ENCODE measurements around the gene STOML3.

The STOML3 gene

GRCh38 chr13:38998739-38999138 is 8.1 kb upstream of the STOML3 start:
- H3K9me2 ChIP-seq (ENCODE audit: low read depth, low read length) = no peaks in the 10 kb centered on the region
- H3K36me3 ChIP-seq (ENCODE audit: insufficient read depth, low read length) = no peaks in the 10 kb centered on the region
- no peak overlapping the region for H3K9ac ChIP-seq (ENCODE audit: low read length)
- H3K79me2 ChIP-seq (ENCODE audit: insufficient read depth, low read length) = no peaks in the 10 kb centered on the region
- no peak overlapping the region for H3K4me2 ChIP-seq (ENCODE audit: low read length)
- no peaks in the 10 kb centered on the region for H3F3A ChIP-seq (ENCODE audit: insufficient read depth, low read length)
- no peaks in the 10 kb centered on the region for H4K20me1 ChIP-seq (ENCODE audit: insufficient read depth, low read length)
- no peaks in the 10 kb centered on the region for H3K4me1 ChIP-seq (ENCODE audit: insufficient read depth, low read length, severe bottlenecking)
- H3K4me3 ChIP-seq (ENCODE audit: low read depth, low read length, poor library complexity, severe bottlenecking) = no peak overlapping the region
- no peaks in the 10 kb centered on the region for H3K27me3 ChIP-seq (ENCODE audit: insufficient read depth, low read length)
- no peak for TF ChIP-seq CTCF (IDR thresholded peaks at IDR 0.05; ENCODE audit: low read length)
- no peak for TF ChIP-seq EZH2 (IDR thresholded peaks at IDR 0.05; ENCODE audit: borderline replicate concordance, low read length)
- no peak overlapping the region for H2AFZ ChIP-seq (ENCODE audit: low read length)
- H3K9me3 ChIP-seq (ENCODE audit: low read length) = no peaks in the 10 kb centered on the region
- no peak overlapping the region for H3K27ac ChIP-seq (ENCODE audit: low read depth, low read length, poor library complexity, severe bottlenecking)

GRCh38 chr13:38993381-38993780 is 2.8 kb upstream of the STOML3 start:
- Histone ChIP-seq H3F3A (ENCODE audit: insufficient read depth, low read length) (no peaks in the 10 kb centered on the region), H3K36me3 (ENCODE audit: insufficient read depth, low read length) (no peaks in the 10 kb centered on the region), H3K4me1 (ENCODE audit: insufficient read depth, low read length, severe bottlenecking) (no peaks in the 10 kb centered on the region), H3K27me3 (ENCODE audit: insufficient read depth, low read length) (no peaks in the 10 kb centered on the region), H3K27ac (ENCODE audit: low read depth, low read length, poor library complexity, severe bottlenecking) (no peak overlapping the region), H4K20me1 (ENCODE audit: insufficient read depth, low read length) (no peaks in the 10 kb centered on the region), H3K9me3 (ENCODE audit: low read length) (no peaks in the 10 kb centered on the region), H3K4me2 (ENCODE audit: low read length) (no peak overlapping the region), H3K79me2 (ENCODE audit: insufficient read depth, low read length) (no peaks in the 10 kb centered on the region), H3K9ac (ENCODE audit: low read length) (no peak overlapping the region), H2AFZ (ENCODE audit: low read length) (no peak overlapping the region), H3K4me3 (ENCODE audit: low read depth, low read length, poor library complexity, severe bottlenecking) (no peak overlapping the region), H3K9me2 (ENCODE audit: low read depth, low read length) (no peaks in the 10 kb centered on the region)
- TF ChIP-seq EZH2 (IDR thresholded peaks at IDR 0.05; ENCODE audit: borderline replicate concordance, low read length) = no peak
- no peak for TF ChIP-seq CTCF (IDR thresholded peaks at IDR 0.05; ENCODE audit: low read length)

GRCh38 chr13:38981096-38981495 is 9.5 kb downstream of the STOML3 start:
- H3K9me2 ChIP-seq (ENCODE audit: low read depth, low read length) = no peaks in the 10 kb centered on the region
- H3K4me2 ChIP-seq (ENCODE audit: low read length) = no peak overlapping the region
- no peaks in the 10 kb centered on the region for H3K79me2 ChIP-seq (ENCODE audit: insufficient read depth, low read length)
- TF ChIP-seq CTCF (IDR thresholded peaks at IDR 0.05; ENCODE audit: low read length) = no peak
- no peak for TF ChIP-seq EZH2 (IDR thresholded peaks at IDR 0.05; ENCODE audit: borderline replicate concordance, low read length)
- H2AFZ ChIP-seq (ENCODE audit: low read length) = no peak overlapping the region
- no peaks in the 10 kb centered on the region for H4K20me1 ChIP-seq (ENCODE audit: insufficient read depth, low read length)
- no peak overlapping the region for H3K9ac ChIP-seq (ENCODE audit: low read length)
- H3K9me3 ChIP-seq (ENCODE audit: low read length) = no peaks in the 10 kb centered on the region
- H3K36me3 ChIP-seq (ENCODE audit: insufficient read depth, low read length) = no peaks in the 10 kb centered on the region
- no peaks in the 10 kb centered on the region for H3K4me1 ChIP-seq (ENCODE audit: insufficient read depth, low read length, severe bottlenecking)
- H3K27ac ChIP-seq (ENCODE audit: low read depth, low read length, poor library complexity, severe bottlenecking) = no peak overlapping the region
- H3K4me3 ChIP-seq (ENCODE audit: low read depth, low read length, poor library complexity, severe bottlenecking) = no peak overlapping the region
- H3K27me3 ChIP-seq (ENCODE audit: insufficient read depth, low read length) = no peaks in the 10 kb centered on the region
- H3F3A ChIP-seq (ENCODE audit: insufficient read depth, low read length) = no peaks in the 10 kb centered on the region

All from OCI-LY1 (cell line).